Stomach smooth muscle (tissue), 2 donors: Measurements from ENCODE around the gene PLOD2.

Source experiments
- H3K27ac ChIP-seq: one replicate; pipeline ENCODE4 v1.7.0; 2013; ENCODE audit warnings: mild to moderate bottlenecking, low read length, inconsistent platforms
- H3K27me3 ChIP-seq, 2 donors: one replicate each; pipeline ENCODE4 v1.7.0; 2013; ENCODE audit warnings: low read length in 2 of 2; ENCODE audit not compliant: insufficient read depth in 2 of 2, control insufficient read depth in 1 of 2
- H3K36me3 ChIP-seq, 2 donors: one replicate each; pipeline ENCODE4 v1.7.0; 2013; ENCODE audit warnings: low read length in 2 of 2; ENCODE audit not compliant: control insufficient read depth in 2 of 2, insufficient read depth in 2 of 2
- H3K4me1 ChIP-seq: one replicate; pipeline ENCODE4 v1.7.0; 2013; ENCODE audit warnings: low read length; ENCODE audit not compliant: control insufficient read depth, insufficient read depth
- H3K4me3 ChIP-seq, 2 donors: one replicate each; pipeline ENCODE4 v1.7.0; 2013; ENCODE audit warnings: low read length in 2 of 2
- H3K9ac ChIP-seq, 2 donors: one replicate each; pipeline ENCODE4 v1.7.0; 2013; ENCODE audit warnings: low read length in 2 of 2, mild to moderate bottlenecking in 1 of 2
- H3K9me3 ChIP-seq, 2 donors: one replicate each; pipeline ENCODE4 v1.7.0; 2013; ENCODE audit warnings: low read length in 2 of 2; ENCODE audit not compliant: control insufficient read depth in 2 of 2
- donor health status: healthy.
- donor health status: Pancreatic carcinoma.

The PLOD2 gene

DNA sequence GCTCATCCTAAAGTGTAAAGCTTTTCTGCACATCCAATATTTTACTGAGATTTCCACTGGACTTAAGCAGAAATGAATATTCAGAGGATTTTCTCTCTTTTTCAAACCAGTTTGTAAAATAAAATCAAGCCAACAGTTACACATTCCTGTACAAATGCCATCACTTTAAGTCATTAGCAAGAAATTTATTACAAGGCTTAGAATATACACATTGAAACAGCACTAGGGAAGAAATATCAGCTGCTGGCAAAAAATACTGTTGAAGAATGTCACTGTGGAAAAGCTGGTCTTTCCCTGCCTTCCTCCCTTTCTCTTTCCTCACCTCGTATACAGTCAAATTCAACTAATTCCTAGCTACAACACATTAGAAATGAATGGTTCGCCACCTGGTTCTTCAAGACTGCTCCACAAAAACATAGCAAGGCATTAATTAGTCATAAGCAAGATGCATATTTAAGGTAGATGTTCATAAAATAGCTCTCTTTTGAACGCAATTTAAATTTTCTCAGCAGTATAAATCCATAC, 21.3 kb downstream of the PLOD2 start:
- no peaks in the 10 kb centered on the region for H3K27me3 ChIP-seq
- no peak overlapping the region for H3K27ac ChIP-seq
- peaks cover 14% of the 10 kb centered on the region for H3K4me1 ChIP-seq
- H3K36me3 ChIP-seq = no peaks in the 10 kb centered on the region
- peak overlapping the region; percentile 2 to 4 for H3K4me3 ChIP-seq
- H3K9ac ChIP-seq = peak overlapping the region in 1 of 2 donors; percentile 8
- H3K9me3 ChIP-seq = no peaks in the 10 kb centered on the region

DNA sequence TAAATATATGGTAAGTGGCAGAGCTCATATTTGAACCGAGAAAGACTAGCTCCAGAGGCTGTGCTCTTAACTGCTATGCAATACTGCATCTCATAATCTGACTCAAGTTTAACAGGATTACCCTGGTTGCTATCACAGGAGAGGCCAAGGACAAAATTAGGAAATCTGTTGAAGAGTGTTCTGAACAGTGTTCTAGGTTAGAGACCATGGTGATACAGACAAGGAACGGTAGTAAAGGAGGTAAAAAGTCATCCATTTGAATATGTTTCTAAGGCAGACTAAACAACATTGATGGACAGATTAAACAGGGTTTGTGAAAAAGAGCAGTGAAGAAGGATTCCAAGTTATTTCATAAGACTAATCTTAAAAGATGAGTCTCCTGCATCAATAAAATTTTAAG, 22.1 kb downstream of the PLOD2 start:
- no peaks in the 10 kb centered on the region for H3K27me3 ChIP-seq
- no peak overlapping the region for H3K9ac ChIP-seq
- no peak overlapping the region for H3K4me3 ChIP-seq
- peaks cover 14% of the 10 kb centered on the region for H3K4me1 ChIP-seq
- H3K27ac ChIP-seq = peak overlapping the region; percentile 42
- H3K36me3 ChIP-seq = no peaks in the 10 kb centered on the region
- H3K9me3 ChIP-seq = no peaks in the 10 kb centered on the region

DNA sequence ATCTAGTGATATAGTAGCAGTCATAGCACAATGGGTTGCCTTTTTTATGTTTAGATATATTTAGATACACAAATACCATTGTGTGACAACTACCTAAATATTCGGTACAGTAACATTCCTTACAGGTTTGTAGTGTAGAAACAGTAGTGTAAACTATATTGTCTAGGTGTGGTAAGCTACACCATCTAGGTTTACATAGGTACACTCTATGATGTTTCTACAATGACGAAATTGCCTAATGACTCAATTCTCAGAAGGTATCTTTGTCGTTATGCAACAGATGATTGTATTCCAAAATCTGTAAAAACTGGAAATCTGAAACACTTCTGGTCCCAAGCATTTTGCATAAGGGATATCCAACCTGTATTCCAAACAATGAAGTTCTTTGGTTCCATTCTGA, 24.3 kb downstream of the PLOD2 start:
- no peak overlapping the region for H3K27ac ChIP-seq
- H3K36me3 ChIP-seq = no peaks in the 10 kb centered on the region
- H3K9me3 ChIP-seq = no peaks in the 10 kb centered on the region
- no peak overlapping the region for H3K4me3 ChIP-seq
- peaks cover 8% of the 10 kb centered on the region for H3K4me1 ChIP-seq
- H3K27me3 ChIP-seq = no peaks in the 10 kb centered on the region
- no peak overlapping the region for H3K9ac ChIP-seq

DNA sequence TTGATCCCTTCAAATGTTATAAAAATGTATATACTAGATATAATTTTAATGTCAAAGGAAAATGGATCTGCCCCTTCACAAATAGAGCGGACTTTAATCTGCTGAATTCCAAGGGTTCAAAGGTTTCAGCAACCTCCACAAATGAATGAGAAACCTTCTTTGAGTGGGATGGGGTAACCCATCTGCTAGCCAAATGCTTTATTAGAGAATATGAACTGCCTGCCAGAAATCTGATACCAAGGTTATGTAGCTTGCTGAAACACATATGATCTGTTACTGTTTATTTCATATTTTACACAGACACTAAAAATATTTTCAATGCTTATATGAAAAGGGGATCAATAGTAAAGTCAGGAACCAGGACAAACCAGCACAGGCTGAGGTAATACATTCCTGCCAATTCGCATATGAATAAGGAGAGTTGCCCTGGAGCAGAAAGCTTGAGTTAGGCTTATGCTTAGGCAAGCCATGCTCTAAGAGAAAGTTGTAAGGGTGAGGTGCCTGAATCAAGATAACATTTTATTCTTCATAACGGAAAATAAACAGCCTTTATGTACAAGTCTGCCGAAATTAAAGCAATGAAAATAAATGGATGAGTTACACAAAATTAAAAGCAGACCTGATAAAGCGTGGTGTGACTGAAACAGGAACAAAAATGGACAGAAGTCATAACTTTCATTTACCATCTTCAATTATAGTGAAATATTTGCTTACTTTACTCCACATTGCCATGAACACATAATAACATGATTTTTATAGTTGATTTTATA, 26.5 kb downstream of the PLOD2 start:
- Histone ChIP-seq H3K4me3 (no peak overlapping the region), H3K27ac (no peak overlapping the region), H3K9ac (peak overlapping the region in 1 of 2 donors; percentile 5), H3K9me3 (no peaks in the 10 kb centered on the region), H3K36me3 (no peaks in the 10 kb centered on the region), H3K4me1 (peaks cover 11% of the 10 kb centered on the region), H3K27me3 (no peaks in the 10 kb centered on the region)

DNA sequence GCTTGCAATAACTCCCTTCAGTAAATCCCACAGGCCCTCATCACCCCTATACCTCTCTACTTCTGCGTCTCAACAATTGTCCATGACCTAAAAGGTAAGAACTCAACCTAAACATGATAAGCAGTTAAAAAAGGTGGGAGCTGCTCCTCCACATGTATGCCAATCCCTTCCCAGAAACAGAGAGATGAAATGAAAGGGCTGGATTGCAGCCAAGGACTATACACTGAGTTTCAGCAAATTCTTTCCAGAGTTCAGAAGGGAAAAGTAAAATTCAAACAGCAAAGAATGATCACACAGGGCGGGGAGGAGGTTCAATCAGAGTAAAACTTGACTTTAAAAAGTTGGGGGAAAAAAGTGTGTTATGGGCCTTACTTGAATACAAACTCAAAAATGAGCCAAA, 27.5 kb downstream of the PLOD2 start:
- H3K9ac ChIP-seq = no peak overlapping the region
- H3K9me3 ChIP-seq = no peaks in the 10 kb centered on the region
- H3K4me3 ChIP-seq = no peak overlapping the region
- no peaks in the 10 kb centered on the region for H3K36me3 ChIP-seq
- H3K27me3 ChIP-seq = no peaks in the 10 kb centered on the region
- H3K27ac ChIP-seq = peak overlapping the region; percentile 26
- peaks cover 14% of the 10 kb centered on the region for H3K4me1 ChIP-seq

DNA sequence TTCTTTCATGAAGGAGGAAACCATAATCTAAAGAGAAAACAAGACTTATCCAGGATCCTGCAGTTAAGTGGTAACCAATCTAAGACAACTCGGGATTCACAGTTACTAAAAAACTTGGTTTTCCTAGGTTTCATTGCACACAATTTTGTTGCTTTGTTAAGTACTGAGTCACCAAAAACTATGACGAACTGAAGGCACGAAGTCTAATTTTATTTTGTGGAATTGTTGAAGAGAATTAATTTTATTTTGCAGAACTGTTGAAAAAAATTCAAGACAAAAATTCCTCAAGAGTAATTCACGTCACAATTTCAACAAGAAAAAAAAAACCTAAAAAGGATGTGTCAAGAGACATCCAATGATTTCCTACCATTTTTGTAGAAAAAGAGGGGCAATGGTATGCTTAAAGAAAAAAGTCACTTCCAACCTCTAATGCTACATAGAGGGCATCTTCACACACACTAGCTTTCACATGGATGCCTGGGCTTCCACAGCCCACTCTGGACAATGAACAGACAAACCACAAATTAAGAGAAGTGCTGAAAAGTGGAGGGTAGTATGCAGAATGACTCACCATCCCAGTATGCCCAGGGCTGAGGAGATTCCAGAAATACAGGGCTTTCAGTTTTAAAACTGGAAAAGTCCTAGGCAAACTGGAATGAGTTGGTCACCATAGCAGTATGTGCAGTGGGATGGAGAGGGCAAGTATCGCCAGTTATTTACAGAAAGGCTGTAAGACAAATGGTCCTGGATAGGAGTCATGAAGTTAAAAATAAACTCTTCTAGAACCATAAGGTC, 29.2 kb downstream of the PLOD2 start:
- Histone ChIP-seq H3K27me3 (no peaks in the 10 kb centered on the region), H3K27ac (peak overlapping the region; percentile 13), H3K4me1 (peaks cover 12% of the 10 kb centered on the region), H3K9ac (no peak overlapping the region), H3K9me3 (no peaks in the 10 kb centered on the region), H3K4me3 (peak overlapping the region in 1 of 2 donors; percentile 20), H3K36me3 (no peaks in the 10 kb centered on the region)

DNA sequence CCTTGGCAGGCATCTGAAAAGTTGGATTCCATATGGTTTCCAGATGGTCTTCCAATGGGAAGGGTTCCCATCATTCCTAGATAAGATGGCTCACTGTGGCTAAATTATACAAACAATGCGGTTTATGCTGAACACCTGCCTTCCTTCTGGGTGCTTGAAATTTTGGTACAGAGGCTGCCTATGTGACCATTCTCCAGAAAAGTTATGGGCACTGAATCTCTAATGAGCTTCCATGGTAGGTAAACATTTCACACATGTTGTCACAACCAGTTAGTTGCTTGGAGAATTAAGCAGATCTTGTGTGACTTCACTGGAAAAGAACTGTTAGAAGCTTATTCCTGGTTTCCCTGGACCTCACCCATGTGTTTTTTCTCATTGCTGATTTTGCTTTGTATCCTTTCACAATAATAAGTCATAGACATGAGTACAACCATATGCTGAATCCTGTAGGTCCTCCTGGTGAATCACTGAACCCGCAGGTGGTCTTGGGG, 30.1 kb downstream of the PLOD2 start:
- Histone ChIP-seq H3K4me3 (no peak overlapping the region), H3K27me3 (no peaks in the 10 kb centered on the region), H3K4me1 (peaks cover 12% of the 10 kb centered on the region), H3K9ac (no peak overlapping the region), H3K36me3 (no peaks in the 10 kb centered on the region), H3K27ac (no peak overlapping the region), H3K9me3 (no peaks in the 10 kb centered on the region)

DNA sequence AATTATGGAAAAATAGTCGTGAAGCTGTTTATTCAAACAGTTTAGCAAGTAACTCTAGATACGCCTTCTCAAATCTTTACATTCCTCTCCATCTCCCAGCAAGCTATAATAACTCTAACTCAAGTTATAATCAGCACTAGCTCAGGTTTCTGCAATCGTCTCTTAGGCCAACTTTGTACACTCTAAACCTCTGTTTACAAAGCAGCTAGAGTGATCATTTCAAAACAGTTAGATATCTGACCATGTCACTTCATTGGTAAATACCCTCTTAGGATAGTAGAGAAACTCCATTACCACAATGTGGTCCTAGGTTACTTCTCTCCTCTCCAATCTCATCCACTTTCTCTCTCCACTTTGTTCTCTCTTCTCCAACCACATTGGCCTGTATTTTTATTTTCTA, 31.2 kb downstream of the PLOD2 start:
- no peak overlapping the region for H3K4me3 ChIP-seq
- H3K36me3 ChIP-seq = no peaks in the 10 kb centered on the region
- H3K9ac ChIP-seq = no peak overlapping the region
- no peaks in the 10 kb centered on the region for H3K27me3 ChIP-seq
- no peaks in the 10 kb centered on the region for H3K9me3 ChIP-seq
- no peak overlapping the region for H3K27ac ChIP-seq
- peaks cover 12% of the 10 kb centered on the region for H3K4me1 ChIP-seq

DNA sequence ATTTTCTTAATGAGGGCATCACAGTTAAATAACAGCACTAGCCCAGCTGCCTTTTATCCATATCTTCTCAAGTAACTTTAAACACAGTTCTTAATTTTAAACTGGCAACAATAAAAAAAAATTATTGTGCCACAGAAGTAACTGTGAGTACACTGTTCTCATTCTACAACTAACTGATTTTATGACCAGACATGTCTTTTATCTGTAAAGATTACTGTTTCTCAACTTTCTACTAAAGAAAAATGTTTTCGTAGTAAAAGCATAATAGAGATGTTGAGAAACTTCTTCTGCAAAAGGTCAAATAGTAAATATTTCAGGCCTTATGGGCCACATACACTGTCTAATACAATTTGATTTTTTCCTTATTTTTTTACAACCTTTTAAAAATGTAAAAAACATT, 32.0 kb downstream of the PLOD2 start:
- Histone ChIP-seq H3K4me3 (no peak overlapping the region), H3K36me3 (no peaks in the 10 kb centered on the region), H3K9ac (no peak overlapping the region), H3K9me3 (no peaks in the 10 kb centered on the region), H3K27me3 (no peaks in the 10 kb centered on the region), H3K4me1 (peaks cover 12% of the 10 kb centered on the region), H3K27ac (no peak overlapping the region)

DNA sequence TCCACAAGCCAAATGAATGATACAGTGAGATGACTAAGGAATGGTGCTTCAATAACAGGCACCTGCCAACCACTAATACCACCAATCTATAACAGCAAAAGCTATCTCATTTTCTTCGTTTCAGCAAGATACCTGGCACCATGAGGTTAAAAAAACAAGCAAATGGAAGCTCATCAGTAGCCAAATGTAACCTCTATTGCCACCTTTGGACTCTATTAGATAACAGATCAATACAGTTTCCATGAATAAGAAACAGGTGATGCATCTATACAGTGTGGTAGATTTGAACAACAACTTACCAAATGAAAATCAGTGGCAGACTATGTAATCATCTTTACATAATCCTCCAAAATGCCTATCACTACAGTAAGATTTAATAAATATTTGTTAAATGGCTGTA, 32.8 kb downstream of the PLOD2 start:
- Histone ChIP-seq H3K9ac (no peak overlapping the region), H3K9me3 (no peaks in the 10 kb centered on the region), H3K36me3 (no peaks in the 10 kb centered on the region), H3K4me1 (peaks cover 12% of the 10 kb centered on the region), H3K27ac (no peak overlapping the region), H3K27me3 (no peaks in the 10 kb centered on the region), H3K4me3 (no peak overlapping the region)
